TTC549 (cell line): Measurements from ENCODE around the gene GZMM.

Source experiments
- FAIRE-seq: peaks from 2 replicates; lab custom pipeline; 2012; peaks lifted over from hg19 to GRCh38; lab: Jason Lieb, UNC

Gene GZMM

DNA sequence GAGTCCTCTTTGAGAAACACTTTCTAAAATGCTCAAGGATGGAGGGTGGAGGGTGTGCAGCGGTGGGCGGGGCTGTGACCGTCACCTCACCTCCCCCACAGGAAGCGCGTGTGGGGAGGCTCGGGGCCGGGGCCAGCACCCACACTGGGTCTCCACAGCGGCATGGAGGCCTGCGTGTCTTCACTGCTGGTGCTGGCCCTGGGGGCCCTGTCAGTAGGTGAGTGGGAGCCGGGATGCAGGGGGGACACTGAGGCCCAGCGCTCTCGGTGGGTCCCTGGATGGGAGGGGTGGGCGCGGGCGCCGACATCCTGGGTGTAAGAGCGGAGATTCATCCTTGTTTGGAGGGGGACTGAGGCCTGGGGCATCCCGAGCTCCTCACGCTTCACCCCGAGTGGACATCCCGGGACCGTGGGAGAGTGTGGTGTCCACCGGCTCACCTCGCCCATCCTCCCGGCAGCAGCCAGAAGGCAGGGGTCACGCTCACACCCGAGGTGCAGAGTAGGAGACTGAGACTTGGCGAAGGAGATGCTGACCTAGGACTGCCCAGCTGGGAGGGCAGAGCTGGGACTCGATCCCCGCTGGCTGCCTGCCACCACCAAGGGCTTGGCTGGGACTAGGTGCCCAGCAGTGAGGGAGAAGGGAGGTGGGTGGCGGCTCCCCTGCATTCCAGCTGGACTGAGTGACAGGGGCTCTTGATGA lies at the start of gene GZMM:
Gene GZMM, plus strand, starts transcription at position 144 of the 699 bp plus-strand sequence. Its CDS starts 19 bp downstream, at position 163.
- FAIRE-seq: no peak

DNA sequence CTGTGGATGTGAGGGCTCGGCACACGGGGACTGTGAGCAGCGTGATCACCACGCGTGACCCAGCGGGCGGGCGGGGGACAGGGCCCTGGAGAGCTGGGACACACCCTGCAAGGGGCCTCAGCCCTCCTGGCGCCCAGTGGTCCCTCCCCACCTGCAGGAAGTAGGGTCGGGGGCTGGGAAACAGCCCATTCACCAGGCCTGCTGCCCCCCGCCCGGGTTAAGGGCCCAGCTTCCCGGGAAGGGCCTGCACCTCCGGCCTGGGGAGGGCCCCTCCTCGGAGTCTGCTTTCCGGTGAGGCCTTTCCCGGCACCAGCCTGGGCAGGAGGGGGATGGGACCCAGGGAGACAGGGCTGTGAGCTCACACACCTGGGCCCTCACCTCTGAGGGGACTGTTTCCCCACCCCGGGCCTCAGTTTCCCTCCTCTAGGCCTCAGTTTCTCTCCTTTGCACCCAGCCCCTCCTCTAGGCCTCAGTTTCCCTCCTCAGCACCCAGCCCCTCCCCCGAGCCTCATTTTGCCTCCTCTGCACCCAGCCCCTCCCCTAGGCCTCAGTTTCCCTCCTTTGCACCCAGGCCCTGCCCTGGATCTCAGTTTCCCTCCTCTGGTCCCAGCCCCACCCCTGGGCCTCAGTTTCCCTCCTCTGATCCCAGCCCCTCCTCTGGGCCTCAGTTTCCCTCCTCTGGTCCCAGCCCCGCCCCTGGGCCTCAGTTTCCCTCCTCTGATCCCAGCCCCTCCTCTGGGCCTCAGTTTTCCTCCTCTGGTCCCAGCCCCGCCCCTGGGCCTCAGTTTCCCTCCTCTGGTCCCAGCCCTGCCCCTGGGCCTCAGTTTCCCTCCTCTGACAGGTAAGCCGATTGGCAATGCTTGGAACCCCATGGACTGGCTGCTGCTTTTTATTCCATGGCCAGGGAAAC lies 49.4 kb upstream of the GZMM start:
- no peak for FAIRE-seq

DNA sequence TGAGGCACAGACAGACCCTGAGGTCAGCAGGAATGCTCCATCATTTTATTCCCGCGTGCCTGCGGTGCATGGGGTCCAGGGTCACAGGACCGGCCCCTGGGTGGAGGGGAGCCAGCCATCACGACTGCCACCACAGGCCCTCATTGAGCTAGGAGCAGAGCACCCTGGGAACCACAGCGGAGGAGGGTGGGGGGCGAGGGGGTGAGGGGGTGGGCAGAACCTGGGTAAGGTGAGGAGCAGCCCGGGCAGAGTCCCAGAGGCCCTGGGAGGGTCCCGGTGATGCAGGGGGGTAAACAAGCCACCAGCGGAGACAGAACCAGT lies 48.8 kb upstream of the GZMM start:
- FAIRE-seq: no peak

DNA sequence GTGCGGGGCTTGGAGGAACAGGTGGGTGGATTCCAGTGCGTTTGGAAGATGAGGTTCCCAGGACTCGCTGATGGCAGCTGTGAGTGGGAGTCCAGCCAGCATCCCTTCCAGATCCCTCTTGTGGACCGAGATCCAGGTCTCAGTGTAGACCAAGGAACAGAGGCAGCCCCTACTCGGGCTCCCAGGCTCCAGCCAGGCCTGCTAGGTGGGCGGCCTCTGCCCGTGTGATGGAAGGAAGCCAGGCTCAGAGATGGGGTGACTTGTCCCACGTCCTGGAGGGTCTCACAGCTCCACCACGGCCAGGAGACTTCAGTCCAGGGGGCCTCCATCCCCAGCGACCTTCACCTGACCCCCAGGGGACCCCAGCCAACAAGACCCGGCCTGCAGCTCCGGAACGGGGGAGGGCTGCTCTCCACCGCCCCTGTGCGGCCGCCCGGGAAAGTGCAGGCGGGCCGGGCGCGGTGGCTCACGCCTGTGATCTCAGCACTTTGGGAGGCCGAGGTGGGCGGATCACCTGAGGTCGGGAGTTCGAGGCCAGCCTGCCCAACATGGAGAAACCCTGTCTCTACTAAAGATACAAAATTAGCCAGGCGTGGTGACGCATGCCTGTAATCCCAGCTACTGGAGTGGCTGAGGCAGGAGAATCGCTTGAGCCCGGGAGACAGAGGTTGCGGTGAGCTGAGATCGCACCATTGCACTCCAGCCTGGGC lies 48.3 kb upstream of the GZMM start:
- no peak for FAIRE-seq

DNA sequence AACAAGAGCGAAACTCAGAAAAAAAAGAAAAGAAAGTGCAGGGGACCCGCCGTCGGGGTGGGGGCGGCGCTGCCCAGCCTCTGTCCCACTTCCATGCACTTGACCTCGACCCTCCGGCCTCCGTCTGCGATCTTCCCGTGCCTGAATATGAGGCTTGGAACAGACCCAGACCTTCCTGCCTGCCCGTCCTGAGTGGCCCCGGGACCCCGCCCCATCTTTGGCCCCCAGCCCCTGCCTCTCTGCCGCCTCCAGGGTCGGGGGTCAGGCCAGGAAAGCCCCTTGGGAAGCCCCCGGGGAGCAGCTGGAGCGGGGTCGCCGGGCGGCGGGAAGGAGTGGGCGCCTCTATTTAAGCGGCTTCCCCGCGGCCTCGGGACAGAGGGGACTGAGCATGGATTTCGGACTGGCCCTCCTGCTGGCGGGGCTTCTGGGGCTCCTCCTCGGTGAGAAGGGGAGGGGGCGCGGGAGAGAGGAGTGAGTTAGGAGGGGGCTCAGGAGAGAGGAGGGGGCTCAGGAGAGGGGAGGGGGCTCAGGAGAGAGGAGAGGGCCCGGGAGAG lies 47.7 kb upstream of the GZMM start, which contains the start of gene MADCAM1:
Gene MADCAM1, plus strand, starts transcription at position 375 of the 554 bp plus-strand sequence. Its CDS starts 14 bp downstream, at position 389.
- FAIRE-seq: no peak

DNA sequence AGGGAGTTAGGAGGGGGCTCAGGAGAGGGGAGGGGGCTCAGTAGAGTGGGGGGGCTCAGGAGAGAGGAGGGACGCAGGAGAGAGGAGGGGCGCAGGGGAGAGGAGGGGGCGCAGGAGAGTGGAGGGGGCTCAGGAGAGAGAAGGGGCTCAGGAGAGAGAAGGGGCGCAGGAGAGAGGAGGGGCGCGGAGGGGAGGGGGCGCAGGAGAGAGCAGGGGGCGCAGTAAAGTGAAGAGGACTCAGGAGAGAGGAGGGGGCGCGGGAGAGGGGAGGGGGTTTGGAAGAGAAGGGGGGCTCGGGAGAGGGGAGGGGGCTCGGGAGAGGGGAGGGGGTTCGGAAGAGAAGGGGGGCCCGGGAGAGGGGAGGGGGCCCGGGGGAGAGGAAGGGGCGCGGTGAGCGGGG lies 46.9 kb upstream of the GZMM start:
- no peak for FAIRE-seq

DNA sequence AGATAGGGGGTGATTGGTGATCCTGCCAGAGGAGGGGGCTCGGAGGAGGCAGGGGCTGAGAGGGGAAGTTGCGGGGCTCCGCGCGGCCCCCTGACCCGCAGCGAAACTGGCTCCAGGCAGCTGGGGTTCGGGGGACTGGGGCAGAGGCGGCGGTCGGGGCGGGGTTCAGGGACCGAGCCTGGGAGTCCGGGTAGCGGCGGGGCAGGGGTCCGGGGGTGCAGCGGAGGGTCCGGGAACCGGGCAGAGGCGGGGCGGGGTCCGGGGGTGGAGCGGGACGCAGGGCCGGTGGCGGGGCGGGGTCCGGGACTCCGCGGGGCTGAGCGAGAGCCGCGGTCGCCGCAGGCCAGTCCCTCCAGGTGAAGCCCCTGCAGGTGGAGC lies 46.4 kb upstream of the GZMM start:
- FAIRE-seq: no peak

DNA sequence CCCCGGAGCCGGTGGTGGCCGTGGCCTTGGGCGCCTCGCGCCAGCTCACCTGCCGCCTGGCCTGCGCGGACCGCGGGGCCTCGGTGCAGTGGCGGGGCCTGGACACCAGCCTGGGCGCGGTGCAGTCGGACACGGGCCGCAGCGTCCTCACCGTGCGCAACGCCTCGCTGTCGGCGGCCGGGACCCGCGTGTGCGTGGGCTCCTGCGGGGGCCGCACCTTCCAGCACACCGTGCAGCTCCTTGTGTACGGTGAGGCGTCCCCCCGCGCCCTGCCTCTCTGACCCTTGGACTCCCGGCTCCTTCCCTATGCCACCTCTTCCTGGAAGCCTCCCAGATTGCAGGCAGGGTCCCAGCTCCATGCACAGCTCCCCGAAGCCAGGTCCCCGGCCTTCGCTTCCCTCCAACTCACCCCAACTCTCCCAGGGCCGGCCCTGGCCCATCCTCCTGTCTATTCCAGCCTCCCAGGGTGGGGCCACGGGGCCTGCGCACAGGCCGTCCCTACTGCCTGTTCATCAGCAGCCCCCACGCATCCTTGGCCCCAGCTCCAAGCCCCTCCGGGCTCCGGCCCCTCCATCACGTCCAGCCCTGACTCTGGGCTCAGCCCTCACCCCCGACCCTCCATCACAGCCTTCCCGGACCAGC lies 45.9 kb upstream of the GZMM start:
- FAIRE-seq: no peak

DNA sequence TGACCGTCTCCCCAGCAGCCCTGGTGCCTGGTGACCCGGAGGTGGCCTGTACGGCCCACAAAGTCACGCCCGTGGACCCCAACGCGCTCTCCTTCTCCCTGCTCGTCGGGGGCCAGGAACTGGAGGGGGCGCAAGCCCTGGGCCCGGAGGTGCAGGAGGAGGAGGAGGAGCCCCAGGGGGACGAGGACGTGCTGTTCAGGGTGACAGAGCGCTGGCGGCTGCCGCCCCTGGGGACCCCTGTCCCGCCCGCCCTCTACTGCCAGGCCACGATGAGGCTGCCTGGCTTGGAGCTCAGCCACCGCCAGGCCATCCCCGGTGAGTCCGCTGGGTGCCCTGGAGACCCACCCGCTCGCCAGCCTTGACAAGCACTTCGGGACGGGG lies 45.4 kb upstream of the GZMM start:
- no peak for FAIRE-seq

DNA sequence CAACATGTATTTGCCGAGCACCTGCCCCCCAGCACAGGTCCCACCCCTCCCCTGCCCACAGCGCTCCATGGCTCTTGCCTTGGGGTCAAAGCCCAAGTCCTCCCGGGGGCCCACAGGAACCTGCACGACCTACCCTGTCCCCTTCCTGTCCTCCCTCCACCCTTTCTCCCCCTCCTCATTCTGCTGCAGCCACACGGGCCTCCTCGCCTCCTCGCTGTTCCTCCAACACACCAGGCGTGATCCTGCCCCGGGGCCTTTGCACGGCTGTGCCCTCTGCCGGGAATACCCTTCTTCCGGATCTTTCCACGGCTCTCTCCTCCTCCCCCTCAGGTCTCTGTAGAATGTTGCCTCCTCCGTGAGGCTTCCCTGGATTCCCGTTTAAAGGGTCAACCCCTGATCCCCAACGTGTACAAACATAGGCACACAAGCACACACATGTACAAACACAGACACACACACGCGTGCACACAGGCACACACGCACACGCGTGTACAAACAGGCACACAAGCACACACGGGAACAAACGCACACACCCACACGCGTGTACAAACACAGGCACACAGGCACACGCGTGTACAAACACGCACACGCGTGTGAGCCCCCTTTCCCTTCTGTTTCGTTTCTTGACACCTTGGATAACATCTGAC lies 44.8 kb upstream of the GZMM start:
- no peak for FAIRE-seq

DNA sequence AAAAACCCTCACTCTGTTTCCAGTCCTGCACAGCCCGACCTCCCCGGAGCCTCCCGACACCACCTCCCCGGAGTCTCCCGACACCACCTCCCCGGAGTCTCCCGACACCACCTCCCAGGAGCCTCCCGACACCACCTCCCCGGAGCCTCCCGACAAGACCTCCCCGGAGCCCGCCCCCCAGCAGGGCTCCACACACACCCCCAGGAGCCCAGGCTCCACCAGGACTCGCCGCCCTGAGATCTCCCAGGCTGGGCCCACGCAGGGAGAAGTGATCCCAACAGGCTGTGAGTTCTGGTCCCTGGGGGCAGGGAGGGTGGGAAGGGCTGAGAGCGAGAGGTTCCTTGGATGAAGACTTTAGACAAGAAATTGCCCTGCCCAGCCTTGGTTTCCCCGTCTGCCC lies 42.2 kb upstream of the GZMM start:
- no peak for FAIRE-seq

DNA sequence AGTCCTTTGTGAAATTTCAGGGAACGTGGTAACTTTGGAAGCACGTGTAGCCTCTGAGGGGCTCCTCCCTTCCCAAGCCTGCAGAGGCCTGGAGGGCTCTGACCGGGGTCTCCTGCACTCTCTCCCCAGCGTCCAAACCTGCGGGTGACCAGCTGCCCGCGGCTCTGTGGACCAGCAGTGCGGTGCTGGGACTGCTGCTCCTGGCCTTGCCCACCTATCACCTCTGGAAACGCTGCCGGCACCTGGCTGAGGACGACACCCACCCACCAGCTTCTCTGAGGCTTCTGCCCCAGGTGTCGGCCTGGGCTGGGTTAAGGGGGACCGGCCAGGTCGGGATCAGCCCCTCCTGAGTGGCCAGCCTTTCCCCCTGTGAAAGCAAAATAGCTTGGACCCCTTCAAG lies 39.2 kb upstream of the GZMM start:
- no peak for FAIRE-seq

DNA sequence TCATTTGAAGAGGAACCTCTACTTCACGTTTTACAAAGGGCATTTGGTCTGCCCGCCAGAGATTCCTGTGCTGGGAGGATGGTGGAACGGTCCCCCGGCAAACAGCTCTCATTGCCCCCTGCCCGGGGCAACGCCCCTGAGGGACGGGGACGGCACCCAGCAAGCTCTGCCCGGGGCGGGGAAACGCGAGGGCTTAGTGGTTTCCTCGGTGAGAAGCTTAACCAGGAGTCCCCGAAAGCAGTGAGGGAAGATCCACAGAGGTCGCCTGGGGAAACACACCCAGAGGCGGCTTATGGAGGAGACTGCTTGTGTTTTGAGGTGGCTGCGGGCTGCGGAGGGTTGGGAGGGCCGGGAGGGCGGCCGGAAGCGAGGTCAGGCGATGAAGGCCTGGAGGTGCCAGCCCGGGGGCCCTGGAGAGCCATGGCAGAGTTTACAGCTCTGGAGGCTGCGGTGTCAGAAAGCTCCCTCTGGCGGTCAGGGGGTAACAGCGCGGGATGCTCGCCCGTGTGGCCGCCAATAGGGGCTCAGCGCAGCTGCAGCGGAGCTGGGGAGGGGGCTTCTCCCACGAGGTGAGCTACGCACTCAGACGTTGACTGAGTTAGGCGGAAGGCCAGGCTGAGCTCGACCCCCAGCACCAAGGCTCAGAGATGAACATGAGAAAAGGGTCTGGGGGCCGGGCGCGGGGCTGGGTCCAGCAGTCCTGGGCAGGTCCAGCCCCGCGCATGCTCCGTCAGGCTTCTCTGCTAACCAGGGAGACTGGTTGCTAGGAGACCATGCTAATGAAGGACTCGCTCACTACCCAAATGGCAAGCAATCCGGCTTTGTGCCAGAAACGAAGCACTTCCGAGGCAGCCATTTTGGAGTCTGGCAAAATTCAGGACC lies 37.2 kb upstream of the GZMM start:
- peak; percentile 97 for FAIRE-seq

DNA sequence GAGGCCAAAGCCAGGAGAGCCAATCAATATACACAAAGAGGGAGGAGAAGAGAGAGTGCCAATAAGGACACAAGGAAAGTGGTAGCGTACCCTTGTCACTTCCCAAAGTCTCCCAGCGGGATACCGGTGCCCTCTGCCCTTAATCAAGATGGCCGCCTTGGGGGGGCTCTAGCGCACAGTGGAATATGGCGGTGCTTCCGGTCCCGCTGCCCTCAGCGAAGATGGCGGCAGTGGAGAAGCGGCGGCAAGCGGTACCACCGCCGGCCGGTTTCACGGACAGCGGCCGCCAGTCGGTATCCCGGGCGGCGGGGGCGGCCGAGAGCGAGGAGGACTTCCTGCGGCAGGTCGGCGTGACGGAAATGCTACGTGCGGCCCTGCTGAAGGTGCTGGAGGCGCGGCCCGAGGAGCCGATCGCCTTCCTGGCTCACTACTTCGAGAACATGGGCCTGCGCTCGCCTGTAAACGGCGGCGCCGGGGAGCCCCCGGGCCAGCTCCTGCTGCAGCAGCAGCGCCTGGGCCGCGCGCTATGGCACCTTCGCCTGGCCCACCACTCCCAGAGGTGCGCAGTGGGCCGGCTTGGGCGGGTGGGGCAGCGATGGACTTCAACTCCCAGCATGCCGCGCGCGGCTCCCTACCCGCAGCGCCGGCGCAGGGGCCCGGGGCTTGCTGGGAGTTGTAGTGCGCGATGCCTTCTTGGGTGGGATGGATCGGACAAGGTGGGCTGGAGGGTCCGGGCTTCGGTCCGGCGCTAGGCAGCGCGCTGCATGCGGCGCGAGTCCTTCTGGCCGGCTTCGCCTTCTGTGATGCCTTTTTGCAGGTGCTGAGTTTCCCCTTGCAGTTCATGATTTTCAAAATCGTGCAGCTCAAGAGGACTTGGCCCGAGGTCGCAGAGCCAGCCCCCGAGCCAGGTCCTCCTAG lies 36.3 kb upstream of the GZMM start, which contains the start of gene TPGS1:
Gene TPGS1, plus strand, starts transcription at position 212 of the 918 bp plus-strand sequence. Its CDS starts 10 bp downstream, at position 222.
- no peak for FAIRE-seq

DNA sequence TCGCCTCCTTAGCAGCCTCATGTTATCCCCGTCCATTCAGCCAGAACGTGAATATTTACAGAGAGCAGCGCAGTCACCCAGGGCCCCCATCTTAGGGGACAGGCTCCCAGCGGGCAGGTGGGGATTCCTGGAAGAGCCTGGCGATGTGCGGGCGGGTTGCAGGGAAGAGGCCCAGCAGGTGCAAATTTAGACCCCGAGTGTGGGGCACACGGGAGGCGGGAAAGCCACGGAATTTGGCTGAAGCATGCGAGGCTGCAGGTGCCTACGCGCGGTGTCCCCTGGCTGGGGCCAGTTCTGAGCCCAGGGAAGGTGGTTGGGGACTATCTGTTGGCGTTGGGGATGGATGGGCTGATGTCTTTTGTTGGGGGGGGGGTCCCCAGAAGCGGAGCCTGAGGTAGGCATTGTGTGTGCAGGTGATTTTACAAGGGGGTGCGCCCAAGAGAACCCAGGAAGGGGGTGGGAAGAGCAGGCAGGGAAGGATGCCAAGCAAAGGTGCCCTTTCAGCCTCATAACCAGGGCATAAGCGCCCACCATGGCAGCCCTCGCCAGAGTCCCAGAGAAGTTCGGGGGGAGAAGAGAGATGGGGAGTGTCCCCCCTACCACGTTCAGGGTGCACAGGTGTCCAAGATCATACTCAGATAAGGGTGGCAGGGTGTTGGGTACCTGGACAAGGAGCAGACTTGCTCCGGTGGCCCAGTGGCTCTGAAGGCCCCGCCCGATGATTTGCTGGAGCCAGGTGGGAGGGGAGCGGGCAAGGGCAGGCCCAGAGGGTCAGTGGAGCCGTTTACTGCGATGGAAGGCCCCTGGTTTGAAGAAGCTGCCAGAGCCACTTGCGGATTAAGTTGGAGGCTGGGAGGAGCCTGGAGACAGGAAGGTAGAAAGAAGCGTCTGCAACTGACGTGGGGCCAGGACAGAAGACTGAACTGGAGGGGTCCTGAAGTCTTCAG lies 35.4 kb upstream of the GZMM start:
- no peak for FAIRE-seq

DNA sequence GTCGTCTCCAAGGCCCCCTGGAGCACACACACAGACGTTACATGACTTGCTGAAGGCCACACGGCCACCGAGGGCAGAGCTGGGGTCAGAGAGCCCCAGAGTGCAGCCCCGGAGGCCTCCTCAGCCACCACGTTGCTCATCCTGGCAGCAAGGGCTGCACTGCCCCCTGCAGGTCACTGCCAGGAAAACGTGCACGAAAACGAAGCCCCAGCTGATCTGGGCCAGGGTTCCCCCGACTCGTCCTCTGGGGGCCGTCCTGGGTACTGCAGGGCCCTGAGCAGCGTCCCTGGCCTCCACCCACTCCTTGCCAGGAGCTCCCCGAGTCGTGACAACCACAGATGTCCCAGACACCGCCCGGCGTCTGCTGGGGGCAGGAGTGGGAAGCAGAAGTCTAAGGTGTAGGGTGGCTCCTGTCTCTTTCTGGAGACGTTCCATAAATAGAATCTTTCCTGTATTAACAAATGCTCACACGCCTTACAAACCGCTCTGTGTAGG lies 33.2 kb upstream of the GZMM start:
- FAIRE-seq: no peak

DNA sequence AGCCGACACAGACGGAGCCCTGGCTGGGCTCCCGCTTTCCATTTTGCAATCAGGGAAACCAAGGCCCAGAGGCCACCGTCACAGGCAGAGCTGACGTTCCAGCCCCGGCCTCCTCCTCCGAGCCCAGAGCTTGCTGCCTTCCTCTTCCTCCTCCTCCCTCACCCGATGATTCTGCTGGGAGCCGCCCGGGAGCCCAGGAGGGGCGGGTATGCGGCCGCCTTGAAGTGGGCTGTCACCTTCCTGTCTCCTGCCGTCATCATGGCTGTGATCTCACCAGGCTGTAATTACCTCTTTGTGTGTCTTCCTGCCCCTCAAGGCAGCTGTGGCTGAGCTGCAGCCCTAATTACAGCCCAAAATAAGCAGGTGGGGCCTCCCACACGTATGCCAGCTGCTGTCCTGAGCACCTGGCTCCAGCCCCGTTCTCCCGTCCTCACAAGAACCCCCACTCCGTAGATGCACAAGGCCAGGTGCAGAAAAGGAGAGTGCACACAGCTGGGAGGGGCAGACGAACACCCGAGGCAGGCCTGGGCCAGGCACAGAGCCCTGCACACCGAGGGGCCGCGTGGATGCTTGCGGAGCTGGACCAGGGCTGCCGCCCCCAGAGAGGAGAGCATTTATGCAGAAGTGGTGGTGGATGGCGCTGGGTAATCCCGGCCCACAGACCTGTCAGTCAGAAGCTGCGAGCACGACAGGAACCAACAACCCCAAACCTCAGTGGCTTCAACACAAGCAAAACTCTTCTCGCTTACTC lies 32.6 kb upstream of the GZMM start:
- no peak for FAIRE-seq
